Activated CD8-positive, alpha-beta T cell treated with anti-CD3 and anti-CD28 coated beads for 36 hours (primary cell): ENCODE data around the gene PLBD2. TPM values are rescaled to one million over a fixed set of nuclear protein-coding genes. Genes with fewer than 3 reads are reported as not detected.

Experiments
- ATAC-seq: fragments of 200-7000 bp; cut with Tn5 transposase; one replicate; pipeline ENCODE4 v1.10.0; 2021; ENCODE audit warnings: mild to moderate bottlenecking, moderate library complexity
- CTCF ChIA-PET: fragments of 350-600 bp; sonication (Branson Sonifier 250); formaldehyde crosslinking; loops from one replicate; lab custom pipeline; 2021; ENCODE audit warnings: antibody characterized with exemption; lab: Charles Lee
- POLR2A ChIA-PET: fragments of 350-600 bp; sonication (Branson Sonifier 250); formaldehyde crosslinking; loops from one replicate; lab custom pipeline; 2021; ENCODE audit warnings: antibody characterized with exemption; lab: Charles Lee
- DNase-seq: peaks from one replicate; pipeline ENCODE4 v3.0.0-alpha.2; 2020
- H3K27ac Mint-ChIP-seq: one replicate; pipeline ENCODE4 v1.8.0; 2021; ENCODE audit warnings: mild to moderate bottlenecking, mixed read lengths
- H3K27me3 Mint-ChIP-seq: one replicate; pipeline ENCODE4 v1.8.0; 2021; ENCODE audit warnings: mixed read lengths
- H3K36me3 Mint-ChIP-seq: one replicate; pipeline ENCODE4 v1.8.0; 2021; ENCODE audit warnings: low read depth, mixed read lengths
- H3K4me1 Mint-ChIP-seq: one replicate; pipeline ENCODE4 v1.8.0; 2021; ENCODE audit warnings: low read depth, mixed read lengths
- H3K4me3 Mint-ChIP-seq: one replicate; pipeline ENCODE4 v1.8.0; 2021; ENCODE audit warnings: mild to moderate bottlenecking, moderate library complexity, mixed read lengths
- H3K9me3 Mint-ChIP-seq: one replicate; pipeline ENCODE4 v1.8.0; 2021; ENCODE audit warnings: mixed read lengths
- intact Hi-C: fragments of 100-400 bp; cut with micrococcal nuclease; formaldehyde crosslinking; loops from one replicate; pipeline ENCODE4 v1.10.0; 2022
- total RNA-seq, 2 experiments: library from RNA; stranded (reverse); gene quantifications; one replicate each; pipeline ENCODE4 v1.2.3, GENCODE V29; 2021
- TF ChIP-seq, protein P1 (sequence below): fragments of 200-600 bp; IDR thresholded peaks from one replicate; pipeline ENCODE4 v1.8.0; 2022; ENCODE audit warnings: antibody characterized with exemption, mild to moderate bottlenecking

PLBD2 gene
- total RNA-seq, 2 experiments from 2014 or later, result 13.5 to 13.9 TPM

DNA sequence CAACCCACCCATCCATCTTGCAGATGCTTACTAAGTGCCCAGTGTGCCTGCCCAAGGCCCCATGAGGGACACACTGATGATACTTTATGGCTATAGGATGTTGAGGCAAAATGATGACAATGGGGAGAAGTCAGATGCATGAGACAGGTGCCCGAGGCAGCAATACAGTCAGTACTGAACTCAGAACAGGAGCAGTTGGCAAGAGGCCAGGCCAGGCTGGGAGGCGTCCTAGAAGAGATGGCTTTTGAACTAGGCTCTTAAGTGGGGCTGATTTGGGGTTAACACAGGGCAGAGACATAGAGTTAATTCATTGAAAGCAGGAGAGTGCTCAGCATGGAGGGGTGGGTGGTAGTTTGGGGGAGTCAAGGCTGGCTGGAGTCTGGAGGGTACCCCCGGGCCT is 15.6 kb downstream of the PLBD2 start:
- H3K9me3 Mint-ChIP-seq, result no peaks in the 10 kb centered on the region
- H3K27me3 Mint-ChIP-seq, result no peaks in the 10 kb centered on the region
- ChIA-PET CTCF (no interaction called here), POLR2A (no interaction called here)
- no peak overlapping the region for H3K27ac Mint-ChIP-seq
- TF ChIP-seq, protein P1, sequence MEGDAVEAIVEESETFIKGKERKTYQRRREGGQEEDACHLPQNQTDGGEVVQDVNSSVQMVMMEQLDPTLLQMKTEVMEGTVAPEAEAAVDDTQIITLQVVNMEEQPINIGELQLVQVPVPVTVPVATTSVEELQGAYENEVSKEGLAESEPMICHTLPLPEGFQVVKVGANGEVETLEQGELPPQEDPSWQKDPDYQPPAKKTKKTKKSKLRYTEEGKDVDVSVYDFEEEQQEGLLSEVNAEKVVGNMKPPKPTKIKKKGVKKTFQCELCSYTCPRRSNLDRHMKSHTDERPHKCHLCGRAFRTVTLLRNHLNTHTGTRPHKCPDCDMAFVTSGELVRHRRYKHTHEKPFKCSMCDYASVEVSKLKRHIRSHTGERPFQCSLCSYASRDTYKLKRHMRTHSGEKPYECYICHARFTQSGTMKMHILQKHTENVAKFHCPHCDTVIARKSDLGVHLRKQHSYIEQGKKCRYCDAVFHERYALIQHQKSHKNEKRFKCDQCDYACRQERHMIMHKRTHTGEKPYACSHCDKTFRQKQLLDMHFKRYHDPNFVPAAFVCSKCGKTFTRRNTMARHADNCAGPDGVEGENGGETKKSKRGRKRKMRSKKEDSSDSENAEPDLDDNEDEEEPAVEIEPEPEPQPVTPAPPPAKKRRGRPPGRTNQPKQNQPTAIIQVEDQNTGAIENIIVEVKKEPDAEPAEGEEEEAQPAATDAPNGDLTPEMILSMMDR, result no peak
- no peak for ATAC-seq
- DNase-seq, result no peak
- no peak overlapping the region for H3K4me3 Mint-ChIP-seq
- intact Hi-C loops, result no loop called here
- H3K4me1 Mint-ChIP-seq, result no peaks in the 10 kb centered on the region
- peaks cover 18% of the 10 kb centered on the region for H3K36me3 Mint-ChIP-seq

DNA sequence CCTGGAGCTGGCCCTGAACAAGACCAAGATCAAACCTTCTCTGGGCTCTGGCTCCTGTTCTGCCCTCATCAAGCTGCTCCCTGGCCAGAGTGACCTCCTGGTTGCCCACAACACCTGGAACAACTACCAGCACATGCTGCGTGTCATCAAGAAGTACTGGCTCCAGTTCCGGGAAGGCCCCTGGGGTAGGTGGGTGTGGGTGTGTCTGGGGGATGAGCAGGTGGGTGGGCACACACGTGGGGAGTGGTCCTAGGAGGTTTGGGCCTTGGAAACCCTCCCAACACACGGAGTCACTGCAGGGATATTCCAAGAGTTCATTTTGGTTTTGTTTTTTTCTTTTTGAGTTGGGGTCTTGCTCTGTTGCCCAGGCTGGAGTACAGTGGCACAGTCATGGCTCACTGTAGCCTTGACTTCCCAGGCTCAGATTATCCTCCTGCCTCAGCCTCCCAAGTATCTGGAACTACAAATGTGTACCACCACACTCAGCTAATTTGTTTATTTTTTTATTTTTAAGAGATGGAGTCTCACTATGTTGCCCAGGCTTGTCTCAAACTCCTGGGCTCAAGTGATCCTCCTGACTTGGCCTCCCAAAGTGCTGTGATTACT is 16.5 kb downstream of the PLBD2 start:
- Mint-ChIP-seq H3K27ac (no peak overlapping the region), H3K36me3 (peaks cover 18% of the 10 kb centered on the region)
- POLR2A ChIA-PET, result no interaction called here

DNA sequence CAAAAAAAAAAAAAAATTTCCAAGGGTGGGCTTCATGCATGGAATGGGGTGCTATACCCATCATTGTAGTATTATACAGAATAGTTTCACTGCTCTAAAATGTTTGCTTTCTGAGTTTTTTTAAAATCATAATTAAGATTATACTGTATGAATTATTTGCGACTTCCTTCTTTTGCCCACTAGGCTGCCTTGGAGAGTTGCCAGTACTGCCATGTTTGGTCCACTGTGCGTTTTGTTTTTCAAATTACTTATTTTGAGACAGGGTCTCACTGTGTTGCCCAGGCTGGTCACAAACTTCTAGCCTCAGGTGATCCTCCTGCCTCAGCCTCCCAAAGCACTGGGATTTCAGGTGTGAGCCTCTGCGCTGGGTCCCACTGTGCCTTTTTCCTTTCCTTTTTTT is 19.9 kb downstream of the PLBD2 start:
- ChIA-PET POLR2A (no interaction called here), CTCF (no interaction called here)
- ATAC-seq (no peak), DNase-seq (no peak)
- H3K4me1 Mint-ChIP-seq, result no peaks in the 10 kb centered on the region
- TF ChIP-seq, protein P1, result no peak
- H3K36me3 Mint-ChIP-seq, result peaks cover 11% of the 10 kb centered on the region
- H3K4me3 Mint-ChIP-seq, result no peak overlapping the region
- intact Hi-C loops, result no loop called here
- no peak overlapping the region for H3K27ac Mint-ChIP-seq
- no peaks in the 10 kb centered on the region for H3K9me3 Mint-ChIP-seq
- H3K27me3 Mint-ChIP-seq, result no peaks in the 10 kb centered on the region

More for the DNA sequence above, 16.5 kb downstream of the PLBD2 start:
- H3K4me1 Mint-ChIP-seq, result no peaks in the 10 kb centered on the region
- DNase-seq (no peak), ATAC-seq (no peak)
- H3K4me3 Mint-ChIP-seq, result no peak overlapping the region
- H3K9me3 Mint-ChIP-seq, result no peaks in the 10 kb centered on the region
- intact Hi-C loops, result no loop called here
- TF ChIP-seq, protein P1, result no peak
- CTCF ChIA-PET, result no interaction called here
- no peaks in the 10 kb centered on the region for H3K27me3 Mint-ChIP-seq

DNA sequence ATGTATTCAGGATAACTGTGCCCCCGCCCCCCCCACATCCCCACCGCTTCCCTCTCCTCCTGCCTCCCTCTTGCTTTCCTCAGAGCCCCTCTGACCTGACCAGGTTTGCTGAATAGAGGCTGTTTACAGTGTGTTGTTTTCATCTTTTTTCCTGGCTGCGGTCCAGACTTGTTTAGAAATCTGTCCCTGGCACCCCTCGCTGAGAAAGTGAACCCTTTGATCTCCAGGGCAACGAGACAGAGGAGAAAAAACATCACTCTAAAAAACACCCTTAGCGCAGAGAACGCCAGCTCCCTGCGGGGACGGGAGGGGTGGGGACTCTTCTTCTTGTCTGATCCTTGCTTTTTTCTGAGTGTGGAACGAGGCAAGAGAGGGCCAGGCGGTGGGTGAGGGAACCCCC is 22.8 kb downstream of the PLBD2 start:
- DNase-seq, result no peak
- Mint-ChIP-seq H3K4me3 (no peak overlapping the region), H3K27ac (no peak overlapping the region), H3K9me3 (no peaks in the 10 kb centered on the region), H3K36me3 (peaks cover 9% of the 10 kb centered on the region), H3K4me1 (no peaks in the 10 kb centered on the region), H3K27me3 (no peaks in the 10 kb centered on the region)
- no peak for ATAC-seq
- ChIA-PET POLR2A (no interaction called here), CTCF (no interaction called here)
- intact Hi-C loops, result no loop called here
- TF ChIP-seq, protein P1, result no peak

DNA sequence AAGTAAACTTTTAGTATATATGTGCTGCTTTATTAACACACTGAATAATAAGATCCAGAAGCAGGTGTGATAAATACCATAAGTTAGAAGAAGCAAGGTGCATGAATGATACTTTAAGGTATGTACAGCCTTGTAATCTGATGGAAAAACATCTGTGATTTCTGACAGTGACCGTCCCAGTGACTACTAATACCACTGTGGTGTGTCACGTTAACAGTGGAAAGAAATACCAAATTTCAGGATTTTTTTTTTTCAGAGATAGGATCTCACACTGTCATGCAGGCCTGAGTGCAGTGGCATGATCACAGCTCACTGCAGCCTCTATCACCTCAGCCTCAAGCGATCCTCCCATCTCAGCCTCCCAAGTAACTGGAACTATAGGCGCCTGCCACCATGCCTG is 23.8 kb downstream of the PLBD2 start:
- Mint-ChIP-seq H3K27ac (no peak overlapping the region), H3K27me3 (no peaks in the 10 kb centered on the region), H3K4me1 (no peaks in the 10 kb centered on the region), H3K9me3 (no peaks in the 10 kb centered on the region), H3K4me3 (no peak overlapping the region), H3K36me3 (peaks cover 9% of the 10 kb centered on the region)
- no peak for ATAC-seq
- CTCF ChIA-PET, result no interaction called here
- intact Hi-C loops, result no loop called here
- POLR2A ChIA-PET, result interaction anchor here (0.8 kb wide), 1 partner anchor 17 kb away, joined by 3 read pairs; no protein-coding TSS in a partner anchor
- no peak for DNase-seq
- TF ChIP-seq, protein P1, result no peak
